K562 (cell line): ENCODE data around the gene ODAD3. TPM values are rescaled to one million over a fixed set of nuclear protein-coding genes. Genes with fewer than 3 reads are reported as not detected.
A peak's percentile ranks its signal among the peaks of the same experiment; 100 is the strongest.

Experiments
- ATF7 ChIP-seq: fragments of 450-650 bp; IDR thresholded peaks from 2 replicates; pipeline ENCODE4 v1.7.1; 2014; ENCODE audit warnings: mild to moderate bottlenecking, moderate library complexity
- CHCHD3 ChIP-seq: fragments of 250-450 bp; sonication (Bioruptor Pico); IDR thresholded peaks from 2 replicates; pipeline ENCODE4 v2.1.2; 2022; ENCODE audit warnings: mild to moderate bottlenecking
- CLOCK ChIP-seq: fragments of 250-450 bp; sonication (Bioruptor Pico); IDR thresholded peaks from 2 replicates; pipeline ENCODE4 v1.4.0; 2020; ENCODE audit warnings: mild to moderate bottlenecking, moderate library complexity, borderline replicate concordance
- HNRNPLL ChIP-seq: fragments of 200-400 bp; formaldehyde crosslinking; IDR thresholded peaks from 2 replicates; pipeline ENCODE4 v1.6.1; 2017; ENCODE audit warnings: low read length, low read depth, mild to moderate bottlenecking; ENCODE audit not compliant: poor library complexity, severe bottlenecking
- KLF16 ChIP-seq: IDR thresholded peaks from 2 replicates; pipeline ENCODE4 v1.6.1; 2016; ENCODE audit warnings: antibody characterized with exemption
- NCOA6 ChIP-seq: fragments of 450-650 bp; IDR thresholded peaks from 2 replicates; pipeline ENCODE4 v1.6.1; 2017; ENCODE audit warnings: mild to moderate bottlenecking
- NR2C1 ChIP-seq, 2 experiments: fragments of 450-650 bp; IDR thresholded peaks; 2 replicates each; pipeline ENCODE4 v1.6.1; 2017; ENCODE audit warnings: mild to moderate bottlenecking in 2 of 2, antibody characterized with exemption in 1 of 2, inconsistent platforms in 1 of 2, missing compliant biosample characterization in 1 of 2, missing genetic modification characterization in 1 of 2
- OTX1 ChIP-seq: fragments of 450-650 bp; formaldehyde crosslinking; IDR thresholded peaks from 2 replicates; pipeline ENCODE4 v1.4.0; 2022; ENCODE audit warnings: mild to moderate bottlenecking
- POLR2AphosphoS2 ChIP-seq: IDR thresholded peaks from 2 replicates; pipeline ENCODE4 v1.6.1; 2012; ENCODE audit warnings: low read length, improper control_type of control experiment
- PTBP1 ChIP-seq: fragments of 200-400 bp; formaldehyde crosslinking; IDR thresholded peaks from 2 replicates; pipeline ENCODE4 v1.6.1; 2017; ENCODE audit warnings: low read depth, low read length
- RAD51 ChIP-seq: fragments of 450-650 bp; IDR thresholded peaks from 2 replicates; pipeline ENCODE4 v1.7.1; 2016; ENCODE audit warnings: low read depth, mild to moderate bottlenecking, borderline replicate concordance
- RBM15 ChIP-seq: fragments of 200-400 bp; formaldehyde crosslinking; IDR thresholded peaks from 2 replicates; pipeline ENCODE4 v1.6.1; 2018; ENCODE audit warnings: mild to moderate bottlenecking, low read length, moderate library complexity; ENCODE audit not compliant: insufficient read depth
- SREBF1 ChIP-seq: fragments of 150-350 bp; IDR thresholded peaks from 2 replicates; pipeline ENCODE4 v1.6.1; 2014; ENCODE audit warnings: antibody characterized with exemption, low read depth, low read length, borderline replicate concordance
- SREBF2 ChIP-seq: sonication (generic); formaldehyde crosslinking; IDR thresholded peaks from 2 replicates; pipeline ENCODE4 v1.4.0; 2020; ENCODE audit warnings: mild to moderate bottlenecking, missing genetic modification reagents
- STAT5A ChIP-seq: IDR thresholded peaks from 2 replicates; pipeline ENCODE4 v1.6.1; 2012; ENCODE audit warnings: low read length, inconsistent platforms, borderline replicate concordance
- SUPT5H ChIP-seq: fragments of 450-650 bp; IDR thresholded peaks from 2 replicates; pipeline ENCODE4 v1.6.1; 2016
- TCF15 ChIP-seq: fragments of 250-450 bp; sonication (Bioruptor Pico); IDR thresholded peaks from 2 replicates; pipeline ENCODE4 v1.8.0; 2022; ENCODE audit warnings: moderate library complexity, mild to moderate bottlenecking, inconsistent platforms
- TFAM ChIP-seq: fragments of 250-450 bp; sonication (Bioruptor Pico); conservative IDR thresholded peaks from 2 replicates; pipeline ENCODE4 v1.5.0; 2021; ENCODE audit warnings: mild to moderate bottlenecking, moderate library complexity
- TSHZ1 ChIP-seq: fragments of 250-450 bp; sonication (Bioruptor Pico); IDR thresholded peaks from 2 replicates; pipeline ENCODE4 v1.4.0; 2020; ENCODE audit warnings: mild to moderate bottlenecking, moderate library complexity
- U2AF2 ChIP-seq: fragments of 200-400 bp; formaldehyde crosslinking; optimal IDR thresholded peaks from 2 replicates; pipeline ENCODE3; 2017; ENCODE audit warnings: low read depth, mild to moderate bottlenecking, low read length
- ZNF124 ChIP-seq: sonication (generic); formaldehyde crosslinking; IDR thresholded peaks from 2 replicates; pipeline ENCODE4 v1.8.1; 2022; ENCODE audit warnings: missing genetic modification reagents
- ZNF212 ChIP-seq: fragments of 450-650 bp; formaldehyde crosslinking; IDR thresholded peaks from 2 replicates; pipeline ENCODE4 v1.4.0; 2020; ENCODE audit warnings: mild to moderate bottlenecking
- ZNF551 ChIP-seq: fragments of 250-450 bp; sonication (Bioruptor Pico); IDR thresholded peaks from 2 replicates; pipeline ENCODE4 v1.5.0; 2021; ENCODE audit warnings: mild to moderate bottlenecking, moderate library complexity
- polyA plus RNA-seq, 8 experiments: library from polyadenylated mRNA; depleted of rRNA in 4 of 8; stranded (reverse) in 5 of 8; unstranded in 3 of 8; fragments of >200 nt; fragmentation: Nextera tagmentation in 2 of 8; fragmentation: Illumina TruSeq in 1 of 8; extraction: Ambion mirVana in 2 of 8; extraction: Trizol in 1 of 8; gene quantifications; 2 replicates each; pipeline versions ENCODE4 v1.2.1 to v1.2.3, GENCODE V29; 2011 to 2014; ENCODE audit warnings: inconsistent platforms in 1 of 8, missing spikeins in 1 of 8
- total RNA-seq, 7 experiments: library from RNA; depleted of rRNA in 6 of 7; stranded (reverse); fragments of >200 nt in 6 of 7; fragmentation: Illumina TruSeq in 2 of 7; extraction: Trizol in 2 of 7; gene quantifications; 2 replicates each; pipeline versions ENCODE4 v1.2.1 to v1.2.3, GENCODE V29; 2011 to 2021; ENCODE audit warnings: low replicate concordance in 1 of 7

ODAD3 gene
- total and polyA plus RNA-seq, 9 of the 15 experiments (the other 6 are each of a cell fraction or from before 2014, with no cell fraction given): 0.07 to 0.72 (median 0.14) TPM; not detected in 2

GRCh38 chr19:11435057-11435832, at the start of gene ODAD3, which contains the start of gene PRKCSH (continued):
- TF ChIP-seq TSHZ1 (CRISPR knock-in tag) (no peak), RAD51 (peak; percentile 98), U2AF2 (no peak), CHCHD3 (CRISPR knock-in tag) (no peak), PTBP1 (no peak), STAT5A (no peak; the same call in 1 of the 2 replicates), NR2C1 (IDR thresholded peaks at IDR 0.05) (peak; percentile 94), NR2C1 (tag; IDR thresholded peaks at IDR 0.05) (peak; percentile 91), HNRNPLL (peak; percentile 44), OTX1 (CRISPR knock-in tag) (peak; percentile 17; the same call in 1 of the 2 replicates), ZNF212 (CRISPR knock-in tag) (no peak), TCF15 (CRISPR knock-in tag) (no peak), SREBF2 (CRISPR knock-in tag) (no peak), ZNF551 (no peak), POLR2AphosphoS2 (no peak), ATF7 (peak; percentile 84), CLOCK (no peak), RBM15 (no peak), ZNF124 (no peak), TFAM (CRISPR knock-in tag) (no peak), SREBF1 (peak; percentile 46; the same call in 1 of the 2 replicates), KLF16 (no peak), NCOA6 (no peak), SUPT5H (peak; percentile 79)
